HFF-Myc (cell line): ENCODE measurements around the gene PXYLP1.

Experiments used
- DNase-seq: peaks from one replicate; pipeline ENCODE4 v3.0.0-alpha.2; 2011; ENCODE audit warnings: low read depth; ENCODE audit errors: extremely low read depth
- H3K4me3 ChIP-seq: replicated peaks from 2 replicates; pipeline ENCODE4 v1.5.1; 2011; ENCODE audit warnings: low read depth, mild to moderate bottlenecking, control low read depth, low read length
- CTCF ChIP-seq: IDR thresholded peaks from 2 replicates; pipeline ENCODE4 v1.5.1; 2012; ENCODE audit warnings: mild to moderate bottlenecking, low read depth, low read length, control low read depth; ENCODE audit errors: missing control alignments

Gene PXYLP1

GRCh38 chr3:141279077-141279967 lies 47.7 kb downstream of the PXYLP1 start:
- no peak overlapping the region for H3K4me3 ChIP-seq
- DNase-seq, result no peak
- peak; percentile 51 for TF ChIP-seq CTCF

- no peak overlapping the region for H3K4me3 ChIP-seq
- no peak for DNase-seq
- TF ChIP-seq CTCF, result no peak
Observed at GRCh38 chr3:141280086-141280485, 48.5 kb downstream of the PXYLP1 start.

GRCh38 chr3:141280690-141281089 lies 49.1 kb downstream of the PXYLP1 start:
- TF ChIP-seq CTCF, result no peak

GRCh38 chr3:141285570-141285969 lies 53.9 kb downstream of the PXYLP1 start:
- no peak for DNase-seq
- TF ChIP-seq CTCF, result no peak
- H3K4me3 ChIP-seq, result no peak overlapping the region

More at GRCh38 chr3:141280690-141281089, 49.1 kb downstream of the PXYLP1 start:
- no peak for DNase-seq
- no peak overlapping the region for H3K4me3 ChIP-seq

- DNase-seq, result no peak
- no peak overlapping the region for H3K4me3 ChIP-seq
- TF ChIP-seq CTCF, result no peak
Observed at GRCh38 chr3:141286856-141287255, 55.2 kb downstream of the PXYLP1 start.

GRCh38 chr3:141287326-141287725 lies 55.7 kb downstream of the PXYLP1 start:
- no peak overlapping the region for H3K4me3 ChIP-seq
- no peak for DNase-seq
- no peak for TF ChIP-seq CTCF
